Activated T-cell treated with anti-CD3 and anti-CD28 coated beads, Interleukin-2, amount 50 U/mL, for 24 hours (primary cell): Measurements from ENCODE around the gene FMNL2.

Experiments used
- DNase-seq: peaks from one replicate; pipeline ENCODE4 v3.0.0-alpha.2; 2020
- H3K27ac Mint-ChIP-seq: 2 replicates; pipeline ENCODE4 v1.8.0; 2020; ENCODE audit warnings: mild to moderate bottlenecking, mixed read lengths
- H3K27me3 Mint-ChIP-seq: 2 replicates; pipeline ENCODE4 v1.8.0; 2020; ENCODE audit warnings: mixed read lengths
- H3K36me3 Mint-ChIP-seq: 2 replicates; pipeline ENCODE4 v1.8.0; 2020; ENCODE audit warnings: low read depth, mixed read lengths
- H3K4me1 Mint-ChIP-seq: 2 replicates; pipeline ENCODE4 v1.8.0; 2020; ENCODE audit warnings: low read depth, mixed read lengths
- H3K4me3 Mint-ChIP-seq: 2 replicates; pipeline ENCODE4 v1.8.0; 2020; ENCODE audit warnings: mild to moderate bottlenecking, moderate library complexity, mixed read lengths
- H3K9me3 Mint-ChIP-seq: 2 replicates; pipeline ENCODE4 v1.8.0; 2020; ENCODE audit warnings: mixed read lengths

The FMNL2 gene

DNA sequence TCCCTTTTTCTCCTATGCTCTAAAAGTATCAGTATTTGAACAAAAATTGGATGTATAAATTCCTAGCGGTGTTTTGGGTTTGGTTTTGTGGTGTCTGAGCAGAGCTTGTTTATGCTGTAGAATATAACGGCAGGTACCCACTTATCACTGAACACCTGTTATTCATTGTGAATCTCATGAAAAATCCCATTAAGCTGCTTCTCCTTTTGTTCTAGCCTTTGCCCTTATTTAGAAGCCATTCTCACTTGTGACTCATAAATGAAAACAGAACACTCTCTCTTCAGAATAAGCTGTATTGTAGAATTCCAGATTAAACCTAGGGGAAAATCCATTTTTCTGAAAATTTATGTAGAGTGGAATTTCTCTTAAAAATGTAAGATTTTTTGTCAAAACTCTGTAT lies 278.3 kb downstream of the FMNL2 start:
- Mint-ChIP-seq H3K4me1 (peaks cover 9% of the 10 kb centered on the region), H3K36me3 (no peaks in the 10 kb centered on the region), H3K9me3 (no peaks in the 10 kb centered on the region), H3K4me3 (no peak overlapping the region), H3K27ac (no peak overlapping the region), H3K27me3 (no peaks in the 10 kb centered on the region)
- DNase-seq: no peak

DNA sequence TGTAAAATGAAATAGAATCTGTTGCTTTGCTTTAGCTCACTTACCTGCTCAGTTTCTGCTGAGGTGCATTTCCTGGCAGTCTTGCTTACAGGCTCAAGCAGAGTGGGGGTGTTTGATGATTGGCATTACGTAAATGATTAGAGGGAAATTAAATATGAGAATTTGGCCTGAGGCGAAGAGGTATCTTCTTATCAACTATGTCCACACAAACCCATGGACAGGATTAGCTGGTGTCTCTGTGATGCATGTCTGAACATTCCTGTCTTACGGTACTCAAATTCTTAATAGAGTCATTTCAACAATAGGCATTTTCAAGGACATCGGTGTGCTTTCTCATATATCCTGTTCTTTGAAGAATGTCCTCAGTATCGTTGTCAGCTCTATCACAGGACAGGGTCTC lies 280.2 kb downstream of the FMNL2 start:
- Mint-ChIP-seq H3K27me3 (no peaks in the 10 kb centered on the region), H3K36me3 (no peaks in the 10 kb centered on the region), H3K27ac (no peak overlapping the region), H3K9me3 (no peaks in the 10 kb centered on the region), H3K4me1 (peaks cover 9% of the 10 kb centered on the region), H3K4me3 (no peak overlapping the region)
- no peak for DNase-seq

DNA sequence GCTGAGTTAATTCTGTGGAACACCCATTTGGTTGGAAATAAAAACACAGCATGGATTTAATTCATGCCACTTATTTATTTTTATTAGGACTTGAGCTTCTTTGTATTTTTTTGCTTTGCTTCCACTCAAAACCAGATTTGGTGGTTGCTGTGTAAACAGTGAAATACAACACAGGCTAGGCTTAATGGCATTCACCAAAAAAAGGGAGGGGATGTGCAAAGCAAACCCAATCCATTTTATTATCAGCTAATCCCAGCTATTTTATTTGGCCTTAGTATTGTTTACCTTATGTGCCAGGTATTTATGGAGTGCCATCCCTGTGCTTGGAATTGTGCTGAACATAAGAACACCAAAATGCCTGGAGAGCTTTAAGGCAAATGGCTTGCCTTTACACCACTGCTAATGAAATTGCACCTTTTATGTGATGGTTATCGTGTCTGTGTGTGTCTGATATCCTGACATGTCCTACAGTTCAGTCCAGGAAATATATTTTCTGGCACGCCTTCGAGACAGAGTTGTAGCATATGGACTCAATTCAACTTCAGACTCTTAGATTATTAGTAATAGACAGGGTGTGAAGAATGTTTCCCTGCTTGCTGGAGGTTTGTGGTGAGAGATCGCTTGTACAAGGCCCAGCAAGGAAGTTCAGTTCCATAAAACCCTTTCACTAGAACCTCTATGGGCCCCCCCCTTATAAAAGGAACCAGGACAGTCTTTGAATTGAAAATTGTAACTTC lies 282.6 kb downstream of the FMNL2 start:
- DNase-seq: no peak
- H3K36me3 Mint-ChIP-seq: no peaks in the 10 kb centered on the region
- no peak overlapping the region for H3K27ac Mint-ChIP-seq
- no peaks in the 10 kb centered on the region for H3K27me3 Mint-ChIP-seq
- no peak overlapping the region for H3K4me3 Mint-ChIP-seq
- H3K4me1 Mint-ChIP-seq: no peaks in the 10 kb centered on the region
- H3K9me3 Mint-ChIP-seq: no peaks in the 10 kb centered on the region

DNA sequence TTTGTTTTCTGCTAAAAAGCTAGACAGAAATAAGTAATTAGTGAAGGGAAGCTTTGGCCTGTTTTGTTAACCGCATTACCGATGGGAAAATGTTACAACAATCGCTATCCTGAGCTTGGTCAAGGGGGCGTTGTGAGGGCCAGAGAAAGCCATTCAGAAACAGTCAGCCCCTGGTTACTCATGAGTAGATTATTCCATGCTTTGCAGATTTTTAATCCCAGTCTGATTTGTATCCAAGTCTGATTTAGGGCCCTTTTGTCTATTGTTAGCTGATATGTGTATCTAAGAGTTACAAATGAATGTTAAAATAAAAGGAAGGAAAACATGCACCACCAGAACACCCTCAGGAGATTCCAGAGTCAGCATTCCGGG lies 283.2 kb downstream of the FMNL2 start:
- Mint-ChIP-seq H3K27me3 (no peaks in the 10 kb centered on the region), H3K9me3 (no peaks in the 10 kb centered on the region), H3K36me3 (no peaks in the 10 kb centered on the region), H3K27ac (no peak overlapping the region), H3K4me1 (no peaks in the 10 kb centered on the region), H3K4me3 (no peak overlapping the region)
- DNase-seq: no peak

DNA sequence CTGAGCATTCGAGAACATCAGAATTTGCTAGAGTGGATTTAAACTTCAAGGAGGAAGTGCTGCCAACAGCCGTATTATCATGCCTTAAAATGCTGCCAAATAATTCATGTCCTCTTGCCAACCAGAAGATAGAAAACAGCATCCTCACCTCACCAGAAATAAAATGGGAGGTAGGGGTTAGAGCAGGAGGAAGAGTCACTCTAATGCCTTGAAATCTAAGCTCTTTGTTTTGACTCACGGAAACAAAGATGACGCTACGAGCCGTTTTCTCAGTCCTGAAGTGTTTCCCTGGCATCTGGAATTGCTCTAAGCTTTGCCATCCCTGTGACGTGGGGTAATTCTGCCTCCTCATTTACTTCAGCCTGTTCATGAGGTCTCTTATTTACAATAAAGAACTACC lies 285.2 kb downstream of the FMNL2 start:
- Mint-ChIP-seq H3K36me3 (no peaks in the 10 kb centered on the region), H3K4me3 (no peak overlapping the region), H3K27ac (no peak overlapping the region), H3K9me3 (no peaks in the 10 kb centered on the region), H3K27me3 (peaks cover 3% of the 10 kb centered on the region), H3K4me1 (no peaks in the 10 kb centered on the region)
- DNase-seq: no peak

DNA sequence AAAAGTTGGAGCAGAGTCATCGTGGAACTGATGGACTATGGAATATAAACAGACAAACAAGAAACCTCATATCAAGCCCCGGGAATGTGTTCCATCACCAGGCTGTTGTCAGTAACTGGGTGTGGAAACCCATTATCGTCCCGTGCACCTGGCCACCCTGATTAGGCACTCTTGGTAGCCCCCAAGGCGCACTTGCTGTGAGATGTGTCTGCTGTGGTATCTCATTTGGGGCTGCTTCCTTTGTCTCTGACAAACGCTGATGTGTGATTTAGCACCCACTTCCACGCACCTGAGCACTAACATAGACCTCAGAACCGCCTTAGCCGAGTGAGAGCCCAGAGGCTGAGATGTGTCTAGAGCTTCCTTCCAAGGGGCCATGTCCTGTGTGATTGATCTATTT lies 286.0 kb downstream of the FMNL2 start:
- DNase-seq: no peak
- H3K4me1 Mint-ChIP-seq: no peaks in the 10 kb centered on the region

DNA sequence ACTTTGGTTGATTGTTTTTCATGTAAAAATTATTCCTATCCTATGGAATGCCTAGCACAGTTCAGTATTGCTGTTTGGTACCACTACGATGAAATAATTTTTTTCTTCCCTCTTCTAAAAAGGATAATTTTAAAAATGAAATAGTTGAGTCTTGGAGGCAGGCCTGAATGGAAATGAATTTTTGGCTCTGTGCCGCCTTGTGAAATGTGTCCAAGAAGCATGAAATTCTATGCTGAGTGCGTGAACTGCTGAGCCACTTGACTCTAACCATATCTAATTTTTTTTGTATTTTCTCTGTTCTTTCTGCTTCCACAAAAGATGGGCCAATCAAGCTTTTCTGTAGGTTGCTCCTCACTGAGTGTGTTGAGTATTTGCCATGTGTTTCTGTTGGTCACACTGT lies 287.2 kb downstream of the FMNL2 start:
- Mint-ChIP-seq H3K27ac (no peak overlapping the region), H3K4me3 (no peak overlapping the region), H3K36me3 (no peaks in the 10 kb centered on the region), H3K27me3 (peaks cover 9% of the 10 kb centered on the region), H3K9me3 (no peaks in the 10 kb centered on the region), H3K4me1 (no peaks in the 10 kb centered on the region)
- DNase-seq: no peak

More for the DNA sequence above, 286.0 kb downstream of the FMNL2 start:
- H3K27me3 Mint-ChIP-seq: peaks cover 9% of the 10 kb centered on the region
- no peak overlapping the region for H3K4me3 Mint-ChIP-seq
- H3K27ac Mint-ChIP-seq: no peak overlapping the region
- no peaks in the 10 kb centered on the region for H3K36me3 Mint-ChIP-seq
- H3K9me3 Mint-ChIP-seq: no peaks in the 10 kb centered on the region

DNA sequence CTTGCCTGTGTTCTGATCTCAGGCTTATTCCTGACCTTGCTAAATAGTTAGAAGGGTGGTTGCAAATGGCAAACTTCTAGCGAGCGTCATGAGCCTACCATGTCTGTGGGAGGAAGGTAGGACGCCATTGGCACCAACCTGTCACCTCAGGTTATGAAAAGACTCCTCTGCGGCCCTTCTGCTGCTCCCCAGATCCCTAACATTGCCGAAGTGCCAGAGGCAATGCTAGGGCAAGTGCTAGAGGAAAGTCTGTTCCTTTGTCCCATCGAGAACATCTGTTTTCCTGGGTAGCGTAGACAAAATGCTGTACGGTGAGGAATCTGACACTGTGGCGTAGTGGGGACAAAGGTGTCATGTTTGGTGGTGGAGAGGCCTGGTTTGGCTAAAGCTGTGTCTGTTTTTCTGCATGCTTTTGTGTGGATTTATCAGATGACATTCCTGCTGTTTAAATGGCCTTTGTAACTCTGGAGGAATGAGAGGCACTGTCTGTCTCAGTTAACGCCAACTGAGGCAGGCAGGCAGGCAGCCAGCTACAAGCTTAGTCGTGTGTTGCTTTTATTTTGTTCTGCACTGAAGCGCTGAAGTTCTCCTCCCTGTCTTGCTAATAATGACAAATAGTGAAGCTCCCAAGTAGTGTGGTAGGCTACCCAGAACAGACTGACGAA lies 288.2 kb downstream of the FMNL2 start:
- Mint-ChIP-seq H3K27ac (no peak overlapping the region), H3K36me3 (no peaks in the 10 kb centered on the region), H3K4me1 (no peaks in the 10 kb centered on the region), H3K27me3 (peaks cover 9% of the 10 kb centered on the region), H3K9me3 (no peaks in the 10 kb centered on the region), H3K4me3 (no peak overlapping the region)
- DNase-seq: no peak

DNA sequence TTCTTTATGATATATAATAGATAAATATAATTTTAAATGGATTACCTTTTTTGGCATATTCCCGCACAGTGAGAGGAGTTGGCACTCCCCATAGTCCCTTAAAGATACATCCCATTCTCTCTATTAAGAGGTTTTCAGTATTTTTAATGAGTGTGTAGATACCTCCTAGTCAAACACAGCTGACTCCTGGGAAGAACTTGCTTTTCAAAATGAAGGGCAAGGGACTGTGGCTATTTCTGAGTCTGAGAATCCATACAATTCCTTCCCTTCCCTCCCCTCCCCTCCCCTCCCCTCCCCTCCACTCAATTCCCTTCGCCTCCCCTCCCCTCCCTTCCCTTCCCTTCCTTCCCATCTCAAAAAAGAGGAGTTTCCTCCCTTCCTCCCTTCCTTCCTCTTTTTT lies 288.8 kb downstream of the FMNL2 start:
- no peak overlapping the region for H3K4me3 Mint-ChIP-seq
- H3K4me1 Mint-ChIP-seq: no peaks in the 10 kb centered on the region
- peaks cover 9% of the 10 kb centered on the region for H3K27me3 Mint-ChIP-seq
- DNase-seq: no peak
- no peaks in the 10 kb centered on the region for H3K36me3 Mint-ChIP-seq
- H3K9me3 Mint-ChIP-seq: no peaks in the 10 kb centered on the region
- no peak overlapping the region for H3K27ac Mint-ChIP-seq

DNA sequence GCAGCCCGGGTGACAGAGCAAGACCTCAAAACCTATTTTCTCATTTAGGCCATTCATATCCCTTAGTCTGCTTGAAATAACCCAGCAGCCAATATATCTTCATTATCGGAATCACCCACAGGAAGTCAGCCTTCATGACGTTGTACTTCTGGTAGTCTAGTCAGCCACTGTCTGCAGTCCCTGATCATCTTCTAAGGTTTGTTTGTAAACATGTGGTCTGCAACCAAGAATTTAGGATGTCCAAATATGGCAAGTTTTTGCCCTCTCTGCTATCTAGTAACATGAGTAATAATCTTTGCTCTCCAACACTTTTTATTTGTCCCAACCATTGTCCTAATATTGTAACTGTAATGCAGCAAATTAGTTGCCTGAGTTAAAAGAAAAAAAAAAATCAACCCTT lies 289.8 kb downstream of the FMNL2 start:
- no peak overlapping the region for H3K27ac Mint-ChIP-seq
- no peaks in the 10 kb centered on the region for H3K4me1 Mint-ChIP-seq

DNA sequence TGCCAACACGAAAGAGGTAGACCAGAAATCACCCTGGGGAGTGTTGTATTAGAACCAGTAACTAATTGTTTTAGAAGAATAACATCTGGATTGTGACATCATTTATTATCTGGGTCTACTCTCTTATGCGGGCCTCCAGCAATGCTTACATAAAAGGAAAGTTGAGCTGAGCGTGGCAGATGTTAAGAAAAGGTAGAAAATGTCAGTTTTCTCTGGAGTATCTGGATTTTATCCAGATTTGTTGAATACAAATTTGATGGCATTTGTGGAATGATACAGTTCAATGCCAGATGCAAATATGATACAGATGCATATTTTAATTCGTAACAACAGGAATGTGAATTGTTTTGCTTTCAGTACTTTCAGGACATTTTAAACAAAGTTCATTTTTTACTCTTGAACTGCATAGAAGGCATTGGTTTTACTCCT lies 292.0 kb downstream of the FMNL2 start:
- H3K36me3 Mint-ChIP-seq: no peaks in the 10 kb centered on the region
- no peak overlapping the region for H3K27ac Mint-ChIP-seq
- H3K4me3 Mint-ChIP-seq: no peak overlapping the region
- no peak for DNase-seq
- no peaks in the 10 kb centered on the region for H3K4me1 Mint-ChIP-seq
- H3K9me3 Mint-ChIP-seq: no peaks in the 10 kb centered on the region
- peaks cover 9% of the 10 kb centered on the region for H3K27me3 Mint-ChIP-seq

More for the DNA sequence above, 289.8 kb downstream of the FMNL2 start:
- DNase-seq: no peak
- no peaks in the 10 kb centered on the region for H3K36me3 Mint-ChIP-seq
- H3K4me3 Mint-ChIP-seq: no peak overlapping the region
- no peaks in the 10 kb centered on the region for H3K9me3 Mint-ChIP-seq
- H3K27me3 Mint-ChIP-seq: peaks cover 9% of the 10 kb centered on the region

DNA sequence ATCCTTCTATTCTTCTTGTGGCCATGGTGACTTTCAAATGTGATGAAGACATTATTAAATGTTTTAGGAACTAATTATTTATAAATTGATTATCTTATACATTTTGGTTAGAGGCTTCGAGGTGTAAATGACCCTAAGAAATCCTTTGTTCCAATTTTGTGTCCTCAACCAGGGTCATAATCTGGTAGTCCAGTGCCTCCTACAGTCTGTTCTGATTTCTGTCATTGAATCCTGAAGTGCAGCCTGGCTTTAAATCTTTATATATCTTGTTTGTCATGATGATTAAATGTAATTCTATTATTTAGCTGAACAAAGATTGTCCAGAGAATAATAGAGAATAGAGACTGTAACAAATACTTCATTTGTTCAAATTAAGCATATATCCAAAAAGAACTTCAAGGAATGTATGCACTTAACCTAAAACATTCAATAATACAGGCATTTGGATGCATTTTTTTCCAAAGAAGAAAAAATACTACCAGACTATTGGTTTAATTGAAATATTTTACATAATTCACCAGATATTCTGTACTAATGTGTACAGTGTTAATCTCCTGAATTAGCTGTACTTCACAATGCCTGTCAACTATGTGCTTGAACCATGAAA lies 292.5 kb downstream of the FMNL2 start:
- DNase-seq: no peak
- Mint-ChIP-seq H3K9me3 (no peaks in the 10 kb centered on the region), H3K27me3 (peaks cover 14% of the 10 kb centered on the region), H3K27ac (no peak overlapping the region), H3K4me3 (no peak overlapping the region), H3K4me1 (no peaks in the 10 kb centered on the region), H3K36me3 (no peaks in the 10 kb centered on the region)

DNA sequence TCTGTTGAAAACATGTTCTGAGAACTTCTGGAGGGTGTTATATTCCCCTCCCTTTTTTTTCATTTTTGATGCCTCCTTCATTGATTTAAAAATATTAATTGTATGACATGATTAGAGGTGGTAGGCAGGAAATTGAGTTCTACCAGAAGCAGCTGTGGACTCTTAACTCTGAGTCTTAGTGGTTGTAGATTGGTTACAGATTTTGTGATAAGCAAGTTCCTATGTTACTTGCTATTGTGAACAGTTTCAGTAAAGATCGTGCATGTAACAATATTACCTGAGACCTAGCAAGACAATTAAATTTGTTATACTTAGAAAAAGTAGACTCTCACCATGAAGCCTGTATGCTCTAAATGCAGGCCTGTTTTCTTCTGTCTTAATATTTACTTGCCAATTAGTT lies 294.2 kb downstream of the FMNL2 start:
- Mint-ChIP-seq H3K9me3 (no peaks in the 10 kb centered on the region), H3K4me3 (no peak overlapping the region), H3K36me3 (no peaks in the 10 kb centered on the region)

DNA sequence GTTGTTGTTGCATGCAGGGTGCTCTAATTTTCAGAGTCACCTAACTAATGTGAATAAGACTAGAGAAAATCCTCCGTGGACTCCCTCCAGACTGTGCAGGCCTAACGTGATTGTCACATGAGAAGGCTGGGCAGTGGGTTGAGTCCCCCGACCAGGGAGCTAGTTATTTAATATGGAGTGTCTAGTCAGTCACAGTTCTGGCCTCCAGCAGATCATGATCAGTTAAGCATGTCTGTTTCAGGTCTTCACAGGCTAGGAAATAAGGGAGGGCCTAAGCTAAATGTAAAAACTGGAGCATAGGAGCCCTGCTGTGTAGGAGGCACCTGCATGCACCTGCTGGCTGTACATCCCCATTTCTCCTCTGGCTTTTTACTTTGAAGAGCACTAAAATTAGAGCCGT lies 295.5 kb downstream of the FMNL2 start:
- no peak for DNase-seq
- H3K36me3 Mint-ChIP-seq: no peaks in the 10 kb centered on the region
- H3K27me3 Mint-ChIP-seq: peaks cover 10% of the 10 kb centered on the region
- peaks cover 1% of the 10 kb centered on the region for H3K4me1 Mint-ChIP-seq
- H3K9me3 Mint-ChIP-seq: no peaks in the 10 kb centered on the region
- H3K4me3 Mint-ChIP-seq: no peak overlapping the region
- no peak overlapping the region for H3K27ac Mint-ChIP-seq

More for the DNA sequence above, 294.2 kb downstream of the FMNL2 start:
- no peak for DNase-seq
- Mint-ChIP-seq H3K27me3 (peaks cover 16% of the 10 kb centered on the region), H3K4me1 (no peaks in the 10 kb centered on the region), H3K27ac (no peak overlapping the region)

DNA sequence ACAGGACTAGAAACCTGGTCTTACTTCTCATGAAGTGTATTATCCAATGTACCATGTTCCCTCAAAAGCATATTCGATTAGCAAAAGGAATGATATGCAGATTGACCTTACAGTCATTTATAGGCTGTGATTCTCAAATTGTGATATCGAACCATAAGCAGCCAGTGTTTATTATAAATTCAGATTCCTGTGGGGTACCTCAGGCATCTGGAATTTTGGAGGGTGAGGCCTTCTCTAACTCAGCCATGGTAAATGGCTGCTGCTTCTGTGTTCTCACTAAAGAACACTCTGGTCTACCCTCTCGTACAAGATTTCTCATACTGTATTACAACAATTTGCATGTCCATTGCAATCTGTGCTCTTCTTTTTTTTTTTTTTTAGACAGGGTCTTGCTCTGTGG lies 297.8 kb downstream of the FMNL2 start:
- no peaks in the 10 kb centered on the region for H3K36me3 Mint-ChIP-seq
- H3K9me3 Mint-ChIP-seq: no peaks in the 10 kb centered on the region
- H3K27ac Mint-ChIP-seq: no peak overlapping the region
- H3K4me1 Mint-ChIP-seq: peaks cover 4% of the 10 kb centered on the region
- H3K27me3 Mint-ChIP-seq: peaks cover 9% of the 10 kb centered on the region
- H3K4me3 Mint-ChIP-seq: no peak overlapping the region
- DNase-seq: no peak
